GM21528 (cell line): ENCODE measurements around the gene MMAB.
"Not testable (repeated sequence)": the region's sequence is repeated elsewhere in the genome, so short reads cannot be mapped to it uniquely, and the experiment has no call there.

Experiments used
- ATAC-seq: cut with Tn5 transposase; IDR thresholded peaks from one replicate; pipeline ENCODE4 v1.9.1; 2021; ENCODE audit warnings: mild to moderate bottlenecking, moderate library complexity; ENCODE audit not compliant: unreplicated experiment, low FRiP score

The MMAB gene

GRCh38 chr12:109604132-109604585 is 30.9 kb upstream of the MMAB start:
- ATAC-seq: no peak

- not testable (repeated sequence) for ATAC-seq
Observed at GRCh38 chr12:109602132-109602531, 28.8 kb upstream of the MMAB start.

- ATAC-seq: no peak
Observed at GRCh38 chr12:109601557-109601956, 28.3 kb upstream of the MMAB start.

GRCh38 chr12:109600995-109601394 is 27.7 kb upstream of the MMAB start:
- ATAC-seq: no peak

- no peak for ATAC-seq
Observed at GRCh38 chr12:109600481-109600880, 27.2 kb upstream of the MMAB start.

- no peak for ATAC-seq
Observed at GRCh38 chr12:109599087-109599486, 25.8 kb upstream of the MMAB start.

- no peak for ATAC-seq
Observed at GRCh38 chr12:109598428-109598854, 25.1 kb upstream of the MMAB start.

GRCh38 chr12:109597795-109598427 is 24.6 kb upstream of the MMAB start:
- ATAC-seq: no peak

- ATAC-seq: no peak
Observed at GRCh38 chr12:109597414-109597794, 24.1 kb upstream of the MMAB start.

GRCh38 chr12:109596418-109597244 is 23.3 kb upstream of the MMAB start:
- ATAC-seq: no peak

- ATAC-seq: no peak
Observed at GRCh38 chr12:109595321-109595902, 22.1 kb upstream of the MMAB start.

GRCh38 chr12:109594556-109595317 is 21.4 kb upstream of the MMAB start:
- ATAC-seq: no peak

- no peak for ATAC-seq
Observed at GRCh38 chr12:109592905-109593272, 19.6 kb upstream of the MMAB start.

GRCh38 chr12:109592195-109592904 is 19.0 kb upstream of the MMAB start:
- no peak for ATAC-seq

- no peak for ATAC-seq
Observed at GRCh38 chr12:109591041-109591440, 17.7 kb upstream of the MMAB start.

- no peak for ATAC-seq
Observed at GRCh38 chr12:109590566-109590965, 17.3 kb upstream of the MMAB start.

- no peak for ATAC-seq
Observed at GRCh38 chr12:109589691-109590245, 16.5 kb upstream of the MMAB start.

- no peak for ATAC-seq
Observed at GRCh38 chr12:109589240-109589590, 15.9 kb upstream of the MMAB start.

- no peak for ATAC-seq
Observed at GRCh38 chr12:109588461-109589239, 15.3 kb upstream of the MMAB start.
